Stimulated activated CD4-positive, alpha-beta T cell treated with anti-CD3 and anti-CD28 coated beads, Interleukin-1b, Interleukin-23, amount 100 ng/mL, for 4 hours (primary cell): ENCODE measurements around the gene NPSR1.
"Not testable (repeated sequence)": the region's sequence is repeated elsewhere in the genome, so short reads cannot be mapped to it uniquely, and the experiment has no call there.

Experiments
- DNase-seq, 2 donors: peaks; one replicate each; pipeline ENCODE4 v3.0.0-alpha.2; 2020; ENCODE audit warnings: low read depth in 2 of 2

The NPSR1 gene

DNA sequence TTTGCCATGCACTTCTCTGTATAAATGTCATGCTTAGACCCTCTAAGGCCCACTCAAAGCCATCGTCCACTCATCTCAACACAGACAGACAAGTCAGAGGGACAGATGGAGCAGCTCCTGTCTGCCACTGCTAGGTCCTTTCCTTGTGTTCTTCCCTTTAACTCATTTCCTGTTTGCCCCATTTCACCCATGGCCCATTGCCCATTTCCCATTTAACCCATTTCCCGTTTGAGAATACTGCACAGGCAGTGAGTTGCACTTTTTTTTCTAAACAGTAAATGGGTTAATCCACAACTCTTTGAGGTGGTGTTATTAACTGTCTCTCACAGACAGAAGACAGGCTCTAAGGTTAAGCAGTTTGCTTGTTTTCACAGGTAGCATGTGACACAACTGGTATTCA lies 179.3 kb downstream of the NPSR1 start:
- DNase-seq = no peak

DNA sequence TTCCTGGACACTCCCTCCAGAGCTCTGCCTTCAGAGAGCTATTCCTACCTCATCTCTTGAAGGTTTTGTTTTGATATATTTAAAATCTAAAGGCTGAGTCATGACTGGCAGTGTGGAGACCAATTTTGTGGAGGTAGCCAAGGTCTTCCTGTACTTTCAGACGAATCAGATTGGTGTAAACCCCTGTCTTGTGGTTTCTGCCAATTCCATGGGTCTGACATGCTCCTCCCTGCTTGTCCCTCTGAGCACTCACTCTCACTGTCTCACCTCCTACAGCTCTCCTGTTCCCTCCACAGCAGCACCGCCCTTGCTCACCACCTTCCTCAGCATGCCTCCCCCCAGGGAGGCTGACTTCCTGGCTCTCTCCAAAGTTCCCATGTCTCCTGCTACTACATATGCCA lies 179.8 kb downstream of the NPSR1 start:
- DNase-seq = no peak

DNA sequence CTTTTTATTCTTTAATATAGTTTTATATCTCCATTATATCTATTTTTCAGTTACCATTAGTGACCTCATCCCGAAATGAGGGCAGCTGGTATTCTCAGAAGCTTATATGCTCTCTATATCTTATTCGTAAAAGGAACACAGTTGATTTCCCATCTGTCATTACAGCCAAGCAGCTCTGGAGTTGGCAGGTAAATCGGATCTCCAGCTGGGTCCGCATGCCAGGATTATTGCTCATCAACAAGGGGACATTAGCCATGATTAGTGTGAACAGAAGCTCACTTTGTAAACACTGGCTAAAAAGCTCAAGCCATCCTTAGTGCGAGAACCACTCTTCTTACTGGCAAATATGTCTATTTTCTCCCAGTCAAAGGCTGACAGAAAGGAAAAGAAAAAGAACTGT lies 180.3 kb downstream of the NPSR1 start:
- DNase-seq = no peak

DNA sequence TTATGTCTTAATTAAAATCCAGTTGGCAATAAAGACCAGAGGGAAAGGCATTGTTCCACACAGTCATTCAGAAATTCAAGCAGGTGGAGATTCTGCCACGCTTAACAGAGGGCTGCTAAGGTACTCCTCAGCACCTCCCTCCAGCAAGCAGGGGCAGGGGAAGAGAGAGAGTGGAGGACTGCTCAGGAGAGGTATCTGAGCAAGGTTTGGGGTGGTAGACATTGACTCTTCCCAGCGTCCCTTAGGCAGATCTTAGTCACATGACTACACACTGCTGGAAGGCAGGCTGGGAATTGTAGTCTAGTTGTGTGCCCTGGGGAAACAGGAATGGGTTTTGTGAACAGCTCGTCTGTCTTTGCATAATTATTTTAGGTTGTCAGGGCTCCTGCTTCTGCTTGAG lies 181.6 kb downstream of the NPSR1 start:
- no peak for DNase-seq

- DNase-seq = no peak
These were observed 182.3 kb downstream of the NPSR1 start for GRCh38 chr7:34840176-34840785.

- no peak for DNase-seq
These were observed 183.3 kb downstream of the NPSR1 start for GRCh38 chr7:34841326-34841725.

GRCh38 chr7:34842782-34843181 lies 184.8 kb downstream of the NPSR1 start:
- DNase-seq = no peak

GRCh38 chr7:34844406-34844805 lies 186.4 kb downstream of the NPSR1 start:
- DNase-seq = no peak

DNA sequence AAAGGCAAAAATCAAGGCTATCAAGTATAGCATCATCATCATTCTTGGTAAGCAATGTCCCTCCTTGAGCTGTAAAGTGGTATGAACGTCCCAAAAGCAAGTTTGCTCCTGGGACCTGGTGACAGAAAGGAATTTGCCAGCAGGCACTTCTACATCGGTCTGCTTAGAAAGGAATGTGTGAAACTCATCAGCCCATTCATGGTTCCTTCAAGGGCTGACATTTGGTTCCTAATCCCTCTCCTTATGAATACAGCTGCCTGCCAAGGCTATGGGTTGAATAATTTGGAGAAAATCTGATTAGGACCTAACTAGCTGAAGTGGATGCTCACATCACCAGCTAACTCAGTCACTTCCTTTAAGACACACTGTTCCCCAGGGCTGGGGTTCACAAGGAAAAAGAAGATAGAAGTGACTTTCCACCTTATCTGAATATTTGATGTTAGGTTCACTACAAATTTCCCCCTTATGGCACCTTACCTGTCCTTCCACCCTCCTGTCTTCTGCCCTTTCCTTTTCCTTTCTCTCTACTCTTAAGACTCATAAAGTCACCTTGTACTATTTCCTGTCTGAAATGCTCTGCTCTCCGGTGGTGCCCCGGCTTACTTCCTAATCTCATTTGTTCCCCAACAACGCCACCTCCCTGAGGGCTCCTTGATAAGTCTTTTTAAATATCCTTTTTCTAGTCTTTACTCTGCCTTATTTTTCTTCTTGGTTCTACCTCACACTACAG lies 187.1 kb downstream of the NPSR1 start:
- DNase-seq = no peak

- no peak for DNase-seq
These were observed 187.8 kb downstream of the NPSR1 start for GRCh38 chr7:34845666-34846361.

GRCh38 chr7:34846976-34847375 lies 189.0 kb downstream of the NPSR1 start:
- no peak for DNase-seq

DNA sequence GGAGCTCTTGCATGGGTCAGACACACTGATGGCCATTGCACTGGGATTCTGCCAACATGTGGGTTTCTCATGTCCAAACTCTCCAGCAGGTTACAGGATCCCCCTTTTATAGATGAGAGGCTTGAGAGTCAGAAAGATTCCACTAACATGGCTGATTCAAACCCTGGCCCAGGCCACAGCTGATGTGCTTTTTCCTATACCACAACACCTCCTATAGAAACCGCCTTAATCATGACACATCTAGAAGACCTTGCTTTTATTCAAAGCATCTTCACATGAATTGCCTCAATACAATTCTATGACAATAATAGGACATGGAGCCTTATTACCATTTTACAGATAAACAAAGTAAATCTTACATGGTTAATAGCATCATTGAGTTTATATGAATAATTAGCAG lies 190.7 kb downstream of the NPSR1 start:
- no peak for DNase-seq

DNA sequence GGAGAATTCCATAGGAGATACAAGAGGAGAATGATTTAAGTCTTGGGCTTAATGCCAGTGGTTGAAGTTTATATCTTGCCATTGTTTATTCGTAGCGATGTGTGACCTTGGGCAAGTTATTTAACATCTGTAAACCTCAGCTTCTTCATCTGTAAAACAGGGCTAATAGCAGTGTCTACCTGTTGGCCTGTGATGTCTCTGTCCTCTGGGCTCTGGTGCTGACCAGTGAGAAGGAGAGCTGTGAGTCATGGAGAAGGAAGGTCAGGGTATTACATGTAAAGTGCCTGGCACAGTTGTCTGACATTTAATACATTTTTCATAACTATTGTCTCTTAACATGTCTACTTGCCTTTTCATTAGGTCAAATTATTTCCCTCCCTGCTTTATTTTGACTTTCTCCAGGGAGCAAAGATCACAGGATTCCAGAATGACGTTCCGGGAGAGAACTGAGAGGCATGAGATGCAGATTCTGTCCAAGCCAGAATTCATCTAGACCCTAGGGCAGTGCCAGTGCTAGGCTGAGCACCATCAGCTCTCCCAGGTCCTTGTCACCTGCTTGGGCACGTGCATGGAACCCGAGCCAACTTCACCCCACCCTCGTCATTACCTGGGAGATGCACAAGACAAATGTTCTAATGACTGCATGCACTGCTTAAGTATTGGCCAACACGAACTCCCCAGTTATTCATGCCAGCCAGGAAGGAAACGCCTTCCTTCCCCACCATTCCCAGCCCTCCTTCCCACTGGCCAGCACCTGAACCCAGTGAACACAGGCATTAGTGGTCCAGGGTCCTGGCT lies 191.3 kb downstream of the NPSR1 start:
- DNase-seq = no peak

GRCh38 chr7:34849986-34850385 lies 192.0 kb downstream of the NPSR1 start:
- DNase-seq = no peak

DNA sequence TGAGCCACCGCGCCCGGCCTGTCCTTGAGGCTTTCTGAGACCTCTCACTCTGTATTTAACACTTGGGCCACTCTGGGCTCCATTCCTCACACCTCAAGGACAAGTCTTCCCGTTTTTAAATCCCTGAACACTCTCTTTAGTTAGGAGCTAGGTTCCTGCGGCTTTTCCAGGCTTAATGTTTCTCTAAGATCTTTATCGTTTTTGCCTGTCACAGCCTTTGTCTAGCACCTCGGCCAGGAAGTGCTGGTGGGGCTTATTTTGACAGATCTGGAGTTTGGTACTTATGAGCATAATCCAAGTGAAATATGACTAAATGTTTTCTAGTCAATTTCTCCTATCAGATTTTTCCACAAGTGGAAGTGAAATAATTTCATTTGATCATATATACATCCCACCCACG lies 192.7 kb downstream of the NPSR1 start:
- no peak for DNase-seq

DNA sequence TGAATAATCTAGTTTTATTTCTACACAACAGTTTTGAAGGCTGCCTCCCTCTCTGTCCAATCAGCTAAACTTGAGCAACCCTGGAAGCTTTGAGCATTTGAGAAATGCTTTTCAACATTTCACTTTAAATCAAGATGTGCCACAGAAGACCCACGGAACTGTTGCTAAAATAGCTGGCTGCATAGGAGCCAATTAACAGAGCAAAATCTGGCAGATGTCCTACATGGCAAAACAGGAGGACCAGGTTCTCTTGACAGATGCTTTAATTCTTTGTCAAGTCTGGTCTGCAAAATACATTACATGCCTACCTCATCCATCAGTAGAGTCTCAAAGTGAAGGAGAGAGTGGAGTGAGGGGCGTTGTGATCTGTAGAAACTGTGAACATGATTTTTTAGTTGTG lies 193.4 kb downstream of the NPSR1 start:
- no peak for DNase-seq

GRCh38 chr7:34858444-34858843 lies 200.4 kb downstream of the NPSR1 start:
- not testable (repeated sequence) for DNase-seq

GRCh38 chr7:34859281-34859680 lies 201.3 kb downstream of the NPSR1 start:
- not testable (repeated sequence) for DNase-seq

DNA sequence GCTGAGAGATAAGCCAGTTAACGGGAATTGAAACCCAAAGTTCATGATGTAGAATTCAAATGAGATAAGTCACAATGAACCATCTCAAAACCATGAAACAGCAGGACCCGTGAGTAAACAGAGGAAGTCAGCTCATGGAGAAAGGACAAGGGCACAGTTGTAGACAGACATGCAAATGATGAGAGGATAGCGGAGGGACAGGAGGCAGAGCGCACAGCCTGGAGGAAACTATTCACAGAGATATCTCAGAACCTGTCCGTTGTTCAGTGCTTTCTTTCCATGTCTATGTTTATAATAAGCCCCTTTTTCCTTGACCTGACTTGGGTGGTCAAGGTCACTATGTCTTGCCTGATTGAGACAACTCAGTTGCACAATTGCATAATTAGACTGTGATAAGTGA lies 208.2 kb downstream of the NPSR1 start:
- DNase-seq = not testable (repeated sequence)

GRCh38 chr7:34867341-34867740 lies 209.3 kb downstream of the NPSR1 start:
- DNase-seq = not testable (repeated sequence)

DNA sequence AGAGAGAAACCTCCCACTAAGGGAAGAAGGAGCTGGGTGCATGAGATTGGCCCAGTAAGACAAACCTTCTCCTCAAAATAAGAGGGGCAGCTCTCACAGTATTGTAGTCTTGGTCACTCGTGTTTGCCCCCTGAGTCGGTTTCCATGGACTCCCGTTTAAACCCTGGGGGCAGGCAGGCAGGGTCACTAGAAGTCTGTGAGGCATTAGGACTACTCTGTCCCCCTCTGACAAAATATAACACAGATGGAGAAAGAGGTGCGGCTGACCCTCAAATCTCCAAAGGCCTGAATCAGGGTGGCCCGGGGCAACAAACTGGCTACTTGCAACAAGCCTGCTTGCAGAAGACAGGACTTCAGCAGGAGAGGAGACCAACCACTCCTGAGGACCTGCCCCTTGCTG lies 210.6 kb downstream of the NPSR1 start:
- not testable (repeated sequence) for DNase-seq

DNA sequence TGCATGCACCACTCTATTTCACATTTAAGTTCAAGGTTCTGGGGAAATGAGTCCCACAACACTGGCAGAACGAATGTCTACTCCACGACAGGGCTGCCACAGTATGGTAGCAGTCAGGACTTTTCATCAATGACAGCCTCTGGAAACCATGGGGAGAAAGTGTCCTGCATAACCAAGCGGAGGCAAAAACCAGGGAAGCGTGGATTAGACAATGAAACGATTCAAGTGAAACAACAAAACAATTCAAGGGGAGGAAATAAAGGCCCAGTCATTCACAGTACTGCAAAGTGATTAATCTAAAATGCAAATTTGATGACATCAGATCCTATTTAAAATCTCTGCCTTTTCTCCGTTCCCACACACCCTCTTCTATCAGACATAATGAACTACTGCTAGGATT lies 211.0 kb downstream of the NPSR1 start:
- DNase-seq = no peak
